HUES6 (cell line): ENCODE results near the gene WHRN.

ENCODE experiments used
- H3K27ac ChIP-seq: 2 replicates; pipeline ENCODE4 v1.7.0; 2013; ENCODE audit warnings: low read depth, mild to moderate bottlenecking, low read length, inconsistent platforms
- H3K27me3 ChIP-seq: 2 replicates; pipeline ENCODE4 v1.6.1; 2013; ENCODE audit warnings: low read length; ENCODE audit not compliant: control insufficient read depth, insufficient read depth
- H3K36me3 ChIP-seq: 2 replicates; pipeline ENCODE4 v1.6.1; 2013; ENCODE audit warnings: low read length; ENCODE audit not compliant: control insufficient read depth, insufficient read depth
- H3K4me1 ChIP-seq: 2 replicates; pipeline ENCODE4 v1.6.1; 2013; ENCODE audit warnings: low read length; ENCODE audit not compliant: control insufficient read depth, insufficient read depth
- H3K4me3 ChIP-seq: 2 replicates; pipeline ENCODE4 v1.5.1; 2013; ENCODE audit warnings: low read depth, low read length
- H3K9ac ChIP-seq: one replicate; pipeline ENCODE4 v1.6.1; 2013; ENCODE audit warnings: mild to moderate bottlenecking, low read length
- H3K9me3 ChIP-seq: 2 replicates; pipeline ENCODE4 v1.6.1; 2013; ENCODE audit warnings: low read depth, low read length; ENCODE audit not compliant: control insufficient read depth, insufficient read depth

WHRN gene

DNA sequence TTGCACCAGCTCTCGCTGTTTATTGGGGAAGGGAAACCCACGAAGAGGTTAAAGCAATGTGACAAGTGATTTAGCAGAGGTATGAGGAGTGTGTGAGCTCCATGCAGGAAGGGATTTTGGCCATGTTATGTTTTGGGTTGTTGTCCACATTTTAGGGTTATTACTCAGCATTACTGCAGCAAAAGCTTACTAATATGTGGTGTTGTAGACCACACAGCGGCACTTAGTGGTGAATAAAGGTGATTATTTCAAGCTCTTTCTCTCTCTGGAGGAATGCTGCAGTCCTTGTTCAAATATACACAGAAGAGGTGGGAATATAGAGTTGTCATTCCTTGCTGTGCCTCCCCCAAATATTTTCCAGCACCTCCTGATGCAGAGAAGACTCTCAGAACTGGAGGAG, 87.8 kb downstream of the WHRN start:
- no peaks in the 10 kb centered on the region for H3K36me3 ChIP-seq
- no peaks in the 10 kb centered on the region for H3K27me3 ChIP-seq
- no peak overlapping the region for H3K4me3 ChIP-seq
- no peaks in the 10 kb centered on the region for H3K9me3 ChIP-seq
- peaks cover 11% of the 10 kb centered on the region for H3K4me1 ChIP-seq
- H3K27ac ChIP-seq: no peak overlapping the region
- no peak overlapping the region for H3K9ac ChIP-seq

DNA sequence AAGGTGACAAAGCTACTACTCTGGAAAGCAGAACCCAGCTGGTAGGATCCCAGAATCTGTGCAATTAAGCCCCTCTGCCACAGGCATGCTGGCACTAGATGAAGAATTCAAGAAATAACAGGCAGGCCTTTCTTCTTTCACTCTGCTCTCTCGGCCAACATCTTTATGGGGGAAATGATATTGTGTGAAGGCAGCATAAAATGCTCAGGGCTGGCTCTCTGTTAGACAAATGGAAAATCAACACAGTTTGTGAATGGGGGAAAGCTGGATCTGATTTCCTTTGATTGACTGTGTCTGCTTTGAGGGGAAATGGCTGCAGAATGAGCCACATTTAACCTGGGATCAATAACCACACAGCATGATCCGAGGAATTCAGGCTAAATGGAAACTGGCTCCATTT, 88.4 kb downstream of the WHRN start:
- H3K9me3 ChIP-seq: no peaks in the 10 kb centered on the region
- H3K36me3 ChIP-seq: no peaks in the 10 kb centered on the region
- H3K4me3 ChIP-seq: no peak overlapping the region
- no peak overlapping the region for H3K27ac ChIP-seq
- no peak overlapping the region for H3K9ac ChIP-seq
- peaks cover 11% of the 10 kb centered on the region for H3K4me1 ChIP-seq
- no peaks in the 10 kb centered on the region for H3K27me3 ChIP-seq

- H3K27me3 ChIP-seq: no peaks in the 10 kb centered on the region
- no peaks in the 10 kb centered on the region for H3K9me3 ChIP-seq
Measured at GRCh38 chr9:114416290-114416689, 89.0 kb downstream of the WHRN start.

DNA sequence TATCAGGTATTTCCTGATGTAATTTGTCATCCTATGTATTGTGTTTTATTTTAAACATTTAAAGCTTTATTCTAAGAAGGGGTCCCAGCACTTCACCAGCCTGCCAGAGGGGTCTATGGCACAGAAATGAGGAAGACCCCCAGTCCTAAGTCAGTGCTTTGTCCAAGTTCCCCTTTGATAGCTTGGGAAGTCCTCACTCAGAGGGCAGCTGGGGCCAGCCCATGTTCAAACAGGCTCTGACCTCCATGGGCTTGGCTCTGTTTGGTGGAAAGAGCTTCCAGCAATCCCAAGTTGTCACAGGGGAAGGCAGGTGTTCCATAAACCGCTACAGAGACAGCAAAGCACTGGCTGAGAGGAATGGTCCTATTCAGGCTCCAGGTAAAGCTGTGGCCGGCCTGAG, 90.9 kb downstream of the WHRN start:
- H3K36me3 ChIP-seq: no peaks in the 10 kb centered on the region
- no peaks in the 10 kb centered on the region for H3K9me3 ChIP-seq
- peaks cover 18% of the 10 kb centered on the region for H3K4me1 ChIP-seq
- no peak overlapping the region for H3K27ac ChIP-seq
- no peaks in the 10 kb centered on the region for H3K27me3 ChIP-seq
- H3K9ac ChIP-seq: no peak overlapping the region
- H3K4me3 ChIP-seq: no peak overlapping the region

More at GRCh38 chr9:114416290-114416689, 89.0 kb downstream of the WHRN start:
- Histone ChIP-seq H3K27ac (no peak overlapping the region), H3K4me1 (peaks cover 11% of the 10 kb centered on the region), H3K4me3 (no peak overlapping the region), H3K9ac (no peak overlapping the region), H3K36me3 (no peaks in the 10 kb centered on the region)

DNA sequence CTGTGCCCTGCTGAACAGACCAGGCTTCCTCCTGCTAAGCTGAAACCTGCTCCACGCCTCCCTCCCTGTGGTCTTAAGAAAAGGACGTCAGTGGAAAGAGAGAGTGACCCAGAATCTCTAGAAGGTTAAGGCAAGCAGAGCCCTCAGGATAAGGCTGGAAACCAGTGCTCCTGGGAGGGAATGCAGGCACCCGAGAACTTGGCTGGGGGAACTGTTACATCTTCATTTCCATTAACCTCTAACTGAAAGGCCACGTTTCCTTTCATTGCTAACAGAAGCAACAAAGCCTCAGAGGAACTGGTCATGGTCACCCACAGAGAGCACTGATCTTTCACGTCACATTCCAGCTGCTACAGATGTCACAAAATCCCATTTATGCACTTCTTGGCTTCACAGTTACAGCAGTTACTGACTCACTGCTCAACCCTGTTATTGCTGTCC, 91.4 kb downstream of the WHRN start:
- no peak overlapping the region for H3K9ac ChIP-seq

GRCh38 chr9:114412048-114412683, 93.1 kb downstream of the WHRN start:
- H3K27me3 ChIP-seq: no peaks in the 10 kb centered on the region
- no peak overlapping the region for H3K27ac ChIP-seq
- no peak overlapping the region for H3K4me3 ChIP-seq
- H3K9ac ChIP-seq: no peak overlapping the region
- H3K4me1 ChIP-seq: peaks cover 30% of the 10 kb centered on the region
- no peaks in the 10 kb centered on the region for H3K36me3 ChIP-seq
- H3K9me3 ChIP-seq: no peaks in the 10 kb centered on the region

More for the DNA sequence above, 91.4 kb downstream of the WHRN start:
- H3K27me3 ChIP-seq: no peaks in the 10 kb centered on the region
- H3K9me3 ChIP-seq: no peaks in the 10 kb centered on the region
- H3K36me3 ChIP-seq: no peaks in the 10 kb centered on the region
- H3K27ac ChIP-seq: no peak overlapping the region
- peaks cover 23% of the 10 kb centered on the region for H3K4me1 ChIP-seq
- H3K4me3 ChIP-seq: no peak overlapping the region

- H3K36me3 ChIP-seq: no peaks in the 10 kb centered on the region
- H3K9me3 ChIP-seq: no peaks in the 10 kb centered on the region
- H3K4me1 ChIP-seq: peaks cover 30% of the 10 kb centered on the region
- H3K27me3 ChIP-seq: no peaks in the 10 kb centered on the region
- no peak overlapping the region for H3K27ac ChIP-seq
- H3K4me3 ChIP-seq: no peak overlapping the region
- H3K9ac ChIP-seq: no peak overlapping the region
Measured at GRCh38 chr9:114411452-114411851, 93.8 kb downstream of the WHRN start.

DNA sequence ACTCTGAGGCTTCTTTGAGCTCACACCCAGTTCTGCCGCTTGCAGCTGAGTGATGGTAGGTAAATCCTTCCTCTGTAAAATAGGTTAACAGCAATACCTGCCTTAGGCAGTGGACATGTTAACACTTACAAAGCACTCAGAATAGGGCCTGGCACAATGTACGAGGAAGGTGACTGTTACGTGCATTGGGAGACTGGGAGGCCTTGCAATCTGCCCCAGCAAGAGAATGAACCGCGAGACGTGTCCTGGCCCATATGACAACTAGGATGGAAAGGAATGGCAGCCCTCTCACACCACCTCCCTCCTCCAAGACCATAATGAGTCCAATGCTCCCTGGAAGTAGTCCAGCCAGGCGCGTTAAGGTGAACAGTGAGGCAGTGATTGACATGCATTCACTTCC, 94.4 kb downstream of the WHRN start:
- no peaks in the 10 kb centered on the region for H3K27me3 ChIP-seq
- H3K9me3 ChIP-seq: no peaks in the 10 kb centered on the region
- peaks cover 30% of the 10 kb centered on the region for H3K4me1 ChIP-seq
- H3K9ac ChIP-seq: no peak overlapping the region
- H3K36me3 ChIP-seq: no peaks in the 10 kb centered on the region
- H3K27ac ChIP-seq: no peak overlapping the region
- H3K4me3 ChIP-seq: no peak overlapping the region

- Histone ChIP-seq H3K4me3 (no peak overlapping the region), H3K9ac (no peak overlapping the region), H3K36me3 (no peaks in the 10 kb centered on the region), H3K4me1 (peaks cover 36% of the 10 kb centered on the region), H3K27me3 (no peaks in the 10 kb centered on the region), H3K9me3 (no peaks in the 10 kb centered on the region), H3K27ac (no peak overlapping the region)
Measured at GRCh38 chr9:114409842-114410241, 95.4 kb downstream of the WHRN start.

GRCh38 chr9:114409103-114409780, 96.0 kb downstream of the WHRN start:
- Histone ChIP-seq H3K27ac (no peak overlapping the region), H3K4me3 (no peak overlapping the region), H3K9ac (no peak overlapping the region), H3K27me3 (no peaks in the 10 kb centered on the region), H3K36me3 (no peaks in the 10 kb centered on the region), H3K9me3 (no peaks in the 10 kb centered on the region), H3K4me1 (peaks cover 36% of the 10 kb centered on the region)

- Histone ChIP-seq H3K4me3 (no peak overlapping the region), H3K4me1 (peaks cover 30% of the 10 kb centered on the region), H3K9me3 (no peaks in the 10 kb centered on the region), H3K27me3 (no peaks in the 10 kb centered on the region), H3K36me3 (no peaks in the 10 kb centered on the region), H3K9ac (no peak overlapping the region), H3K27ac (no peak overlapping the region)
Measured at GRCh38 chr9:114408645-114409044, 96.6 kb downstream of the WHRN start.
